Glutamatergic neuron (in vitro differentiated cells): ENCODE results near the gene NTRK2. TPM values are rescaled to one million over a fixed set of nuclear protein-coding genes. Genes with fewer than 3 reads are reported as not detected.

Experiments used
- DNase-seq: peaks from one replicate; pipeline ENCODE4 v3.0.0; 2022
- H3K27ac Mint-ChIP-seq: one replicate; pipeline ENCODE4 v1.8.0; 2020; ENCODE audit warnings: mild to moderate bottlenecking, mixed read lengths, inconsistent platforms; ENCODE audit not compliant: unreplicated experiment
- H3K27me3 Mint-ChIP-seq: one replicate; pipeline ENCODE4 v1.8.0; 2020; ENCODE audit warnings: mild to moderate bottlenecking, moderate library complexity, mixed read lengths, inconsistent platforms; ENCODE audit not compliant: unreplicated experiment
- H3K36me3 Mint-ChIP-seq: one replicate; pipeline ENCODE4 v1.8.0; 2020; ENCODE audit warnings: mild to moderate bottlenecking, mixed read lengths, inconsistent platforms; ENCODE audit not compliant: unreplicated experiment
- H3K4me1 Mint-ChIP-seq: one replicate; pipeline ENCODE4 v1.8.0; 2020; ENCODE audit warnings: mild to moderate bottlenecking, low read depth, mixed read lengths, inconsistent platforms; ENCODE audit not compliant: unreplicated experiment
- H3K4me3 Mint-ChIP-seq: one replicate; pipeline ENCODE4 v1.8.0; 2020; ENCODE audit warnings: mild to moderate bottlenecking, mixed read lengths, inconsistent platforms; ENCODE audit not compliant: unreplicated experiment
- H3K9me3 Mint-ChIP-seq: one replicate; pipeline ENCODE4 v1.8.0; 2020; ENCODE audit warnings: mild to moderate bottlenecking, moderate library complexity, mixed read lengths, inconsistent platforms; ENCODE audit not compliant: unreplicated experiment
- total RNA-seq: library from RNA; stranded (reverse); fragmentation: NEBNext Ultra II Directional; extraction: Animal tissue kit (Norgen Biotek cat#: 25700); gene quantifications from one replicate; pipeline ENCODE4 v1.2.1, GENCODE V29; 2021; ENCODE audit not compliant: unreplicated experiment
- TF ChIP-seq, protein P1 (sequence below): fragments of 200-600 bp; sonication (generic); IDR thresholded peaks from one replicate; pipeline ENCODE4 v1.5.0; 2021; ENCODE audit not compliant: partially characterized antibody, unreplicated experiment

The NTRK2 gene
- total RNA-seq, 1 donor from 2014 or later = 2.1 TPM

DNA sequence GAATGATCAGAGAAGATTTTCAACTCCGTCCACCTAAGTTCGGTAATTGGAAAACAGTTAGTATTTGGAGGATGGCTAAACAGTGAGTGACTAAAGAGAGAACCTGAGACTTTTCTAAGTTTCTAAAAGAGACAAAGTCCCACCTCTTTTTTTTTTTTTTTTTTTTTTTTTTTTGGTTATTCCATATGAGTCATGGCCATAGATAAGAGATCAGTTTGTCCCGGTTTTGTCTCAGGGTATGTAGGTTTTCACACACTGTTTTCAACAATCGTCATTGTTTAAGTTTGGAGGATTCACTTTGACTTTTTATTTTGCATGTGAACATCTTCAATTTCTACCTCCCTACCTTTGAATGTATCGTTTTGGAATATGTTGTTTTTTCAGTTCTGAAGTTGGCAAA lies 85.9 kb downstream of the NTRK2 start:
- Mint-ChIP-seq H3K27me3 (no peaks in the 10 kb centered on the region), H3K27ac (no peak overlapping the region), H3K36me3 (no peaks in the 10 kb centered on the region), H3K4me3 (no peak overlapping the region), H3K9me3 (no peaks in the 10 kb centered on the region), H3K4me1 (no peaks in the 10 kb centered on the region)
- TF ChIP-seq, protein P1, sequence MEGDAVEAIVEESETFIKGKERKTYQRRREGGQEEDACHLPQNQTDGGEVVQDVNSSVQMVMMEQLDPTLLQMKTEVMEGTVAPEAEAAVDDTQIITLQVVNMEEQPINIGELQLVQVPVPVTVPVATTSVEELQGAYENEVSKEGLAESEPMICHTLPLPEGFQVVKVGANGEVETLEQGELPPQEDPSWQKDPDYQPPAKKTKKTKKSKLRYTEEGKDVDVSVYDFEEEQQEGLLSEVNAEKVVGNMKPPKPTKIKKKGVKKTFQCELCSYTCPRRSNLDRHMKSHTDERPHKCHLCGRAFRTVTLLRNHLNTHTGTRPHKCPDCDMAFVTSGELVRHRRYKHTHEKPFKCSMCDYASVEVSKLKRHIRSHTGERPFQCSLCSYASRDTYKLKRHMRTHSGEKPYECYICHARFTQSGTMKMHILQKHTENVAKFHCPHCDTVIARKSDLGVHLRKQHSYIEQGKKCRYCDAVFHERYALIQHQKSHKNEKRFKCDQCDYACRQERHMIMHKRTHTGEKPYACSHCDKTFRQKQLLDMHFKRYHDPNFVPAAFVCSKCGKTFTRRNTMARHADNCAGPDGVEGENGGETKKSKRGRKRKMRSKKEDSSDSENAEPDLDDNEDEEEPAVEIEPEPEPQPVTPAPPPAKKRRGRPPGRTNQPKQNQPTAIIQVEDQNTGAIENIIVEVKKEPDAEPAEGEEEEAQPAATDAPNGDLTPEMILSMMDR = no peak
- no peak for DNase-seq

DNA sequence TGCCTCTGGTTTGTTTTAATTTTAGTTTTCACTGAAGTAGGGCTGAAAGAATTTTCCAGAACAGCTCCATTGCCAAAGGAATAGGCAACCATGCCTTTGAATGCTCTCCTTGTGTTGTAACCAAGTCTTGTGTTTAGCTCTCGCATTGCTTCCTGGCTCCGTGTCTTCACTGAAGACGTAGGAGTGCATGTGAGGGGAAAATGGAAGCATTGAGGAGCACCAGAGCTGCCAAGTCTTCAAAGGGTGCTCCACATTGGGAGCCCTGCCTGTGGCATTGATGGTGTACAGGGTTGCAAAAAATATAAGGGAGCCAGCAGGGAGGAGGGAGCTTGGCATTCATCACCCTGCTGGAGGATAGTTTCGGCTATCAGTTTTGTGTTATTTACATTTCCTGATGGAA lies 86.6 kb downstream of the NTRK2 start:
- no peaks in the 10 kb centered on the region for H3K4me1 Mint-ChIP-seq
- no peaks in the 10 kb centered on the region for H3K36me3 Mint-ChIP-seq
- TF ChIP-seq, protein P1 = no peak
- H3K9me3 Mint-ChIP-seq = no peaks in the 10 kb centered on the region
- no peak for DNase-seq
- H3K4me3 Mint-ChIP-seq = no peak overlapping the region
- H3K27ac Mint-ChIP-seq = no peak overlapping the region
- no peaks in the 10 kb centered on the region for H3K27me3 Mint-ChIP-seq

DNA sequence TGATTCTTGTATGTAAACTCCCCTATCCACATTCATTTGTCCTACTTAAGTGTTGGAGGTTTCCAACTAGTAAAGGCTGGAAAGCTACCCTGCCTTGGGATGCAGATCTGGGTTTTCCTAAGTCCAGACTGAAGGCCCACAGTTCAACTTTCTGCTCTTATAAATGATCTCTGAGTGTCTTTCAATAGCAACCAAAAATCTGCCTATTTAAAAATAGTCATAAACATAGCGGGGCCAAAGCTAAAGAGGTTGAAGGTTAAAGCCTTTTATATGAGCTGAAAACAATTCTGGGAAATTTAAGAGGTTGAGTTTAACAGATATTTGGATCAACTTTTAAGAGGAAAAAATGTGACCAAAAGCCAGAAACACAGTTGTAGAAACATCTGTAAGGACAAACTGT lies 87.2 kb downstream of the NTRK2 start:
- H3K36me3 Mint-ChIP-seq = no peaks in the 10 kb centered on the region

DNA sequence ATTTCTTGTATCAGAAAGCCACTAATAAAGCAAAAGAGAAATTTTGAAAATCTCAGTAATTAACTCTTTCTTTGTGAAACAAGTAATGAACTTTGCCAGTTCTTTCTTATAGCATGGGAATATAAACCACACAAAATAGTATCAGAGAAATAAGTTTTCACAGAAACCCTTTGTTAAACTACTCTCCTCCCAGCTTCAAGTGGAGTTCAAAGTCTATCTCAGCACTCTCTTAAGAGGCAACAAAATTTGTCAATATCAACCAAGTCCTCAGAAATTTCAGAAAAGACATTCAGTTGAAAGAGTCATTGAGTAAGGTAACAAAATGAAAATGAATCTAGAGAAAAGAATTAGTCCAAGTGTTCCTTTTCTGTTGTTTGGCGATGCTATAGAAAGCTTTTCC lies 89.3 kb downstream of the NTRK2 start:
- no peak for DNase-seq
- Mint-ChIP-seq H3K36me3 (peaks cover 3% of the 10 kb centered on the region), H3K4me3 (no peak overlapping the region), H3K9me3 (no peaks in the 10 kb centered on the region), H3K27ac (no peak overlapping the region), H3K27me3 (no peaks in the 10 kb centered on the region), H3K4me1 (no peaks in the 10 kb centered on the region)
- TF ChIP-seq, protein P1 = no peak

More for the DNA sequence above, 87.2 kb downstream of the NTRK2 start:
- no peak overlapping the region for H3K4me3 Mint-ChIP-seq
- TF ChIP-seq, protein P1 = no peak
- no peak for DNase-seq
- H3K9me3 Mint-ChIP-seq = no peaks in the 10 kb centered on the region
- no peak overlapping the region for H3K27ac Mint-ChIP-seq
- no peaks in the 10 kb centered on the region for H3K4me1 Mint-ChIP-seq
- no peaks in the 10 kb centered on the region for H3K27me3 Mint-ChIP-seq

DNA sequence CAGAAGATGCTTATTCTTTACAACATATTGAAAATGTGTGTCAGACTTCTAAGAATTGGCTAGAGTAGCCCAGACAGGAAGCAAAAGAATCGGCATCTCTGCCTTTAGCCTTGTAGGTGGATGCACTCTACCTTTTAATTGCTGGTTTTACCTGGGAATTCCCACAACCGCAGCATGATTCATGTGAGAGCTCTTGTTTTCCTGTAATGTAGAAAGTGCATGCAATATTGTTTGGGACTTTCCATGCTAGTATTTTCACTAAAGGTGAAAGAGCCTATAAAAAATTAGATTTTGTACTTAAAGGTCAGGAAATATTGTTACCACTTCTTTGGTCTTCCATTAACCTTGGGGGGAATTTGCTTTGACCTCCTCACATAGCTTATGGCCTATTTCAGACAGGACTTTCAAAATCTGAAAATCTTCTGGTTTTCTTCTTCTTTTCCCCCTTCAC lies 89.8 kb downstream of the NTRK2 start:
- TF ChIP-seq, protein P1 = no peak
- H3K9me3 Mint-ChIP-seq = no peaks in the 10 kb centered on the region
- no peaks in the 10 kb centered on the region for H3K4me1 Mint-ChIP-seq
- H3K4me3 Mint-ChIP-seq = no peak overlapping the region
- no peaks in the 10 kb centered on the region for H3K27me3 Mint-ChIP-seq
- DNase-seq = no peak
- peaks cover 3% of the 10 kb centered on the region for H3K36me3 Mint-ChIP-seq
- no peak overlapping the region for H3K27ac Mint-ChIP-seq
